HFFc6 (cell line): ENCODE results near the gene ZNF718. TPM values are rescaled to one million over a fixed set of nuclear protein-coding genes. Genes with fewer than 3 reads are reported as not detected.
A peak's percentile ranks its signal among the peaks of the same experiment; 100 is the strongest.
"Not testable (repeated sequence)": the region's sequence is repeated elsewhere in the genome, so short reads cannot be mapped to it uniquely, and the experiment has no call there.

Experiments
- DNase-seq: peaks from one replicate; pipeline ENCODE4 v3.0.0-alpha.2; 2018
- H3K27ac Mint-ChIP-seq: 2 replicates; pipeline ENCODE4 v1.8.0; 2020; ENCODE audit warnings: mild to moderate bottlenecking, mixed read lengths
- H3K27me3 Mint-ChIP-seq: 2 replicates; pipeline ENCODE4 v1.8.0; 2021; ENCODE audit warnings: mild to moderate bottlenecking, moderate library complexity, mixed read lengths; ENCODE audit not compliant: insufficient read depth
- H3K36me3 Mint-ChIP-seq: 2 replicates; pipeline ENCODE4 v1.8.0; 2021; ENCODE audit warnings: low read depth, mixed read lengths
- H3K4me1 Mint-ChIP-seq: 2 replicates; pipeline ENCODE4 v1.8.0; 2020; ENCODE audit warnings: low read depth, mixed read lengths
- H3K4me3 Mint-ChIP-seq: 2 replicates; pipeline ENCODE4 v1.8.0; 2020; ENCODE audit warnings: mild to moderate bottlenecking, moderate library complexity, mixed read lengths
- H3K9me3 Mint-ChIP-seq: 2 replicates; pipeline ENCODE4 v1.8.0; 2020; ENCODE audit warnings: mild to moderate bottlenecking, mixed read lengths
- long read RNA-seq: library from polyadenylated mRNA; unstranded; transcript quantifications from one replicate; pipeline ENCODE4 v2.0.0, GENCODE V29; 2019
- total RNA-seq, 6 experiments: library from RNA; stranded (reverse); fragmentation: NEBNext Ultra II Directional; extraction: Animal tissue kit (Norgen Biotek cat#: 25700); gene quantifications; 2 replicates in 1 of 6; 3 replicates in 5 of 6; pipeline ENCODE4 v1.2.3, GENCODE V29; 2021
- TF ChIP-seq, protein P1 (sequence below): fragments of 200-600 bp; sonication (generic); IDR thresholded peaks from 2 replicates; pipeline ENCODE4 v1.5.0; 2021; ENCODE audit warnings: antibody characterized with exemption, mild to moderate bottlenecking

Gene ZNF718
- total RNA-seq, result 1 to 10 TPM in 2 of 6 experiments, under 1 TPM in 4; 0.53 to 2.1 (median 0.66) TPM
- long read RNA-seq, partial matches to known transcripts, result 0 of 2 reads
- long read RNA-seq, other reads (novel, unspliced or antisense), result 2 of 2 reads

DNA sequence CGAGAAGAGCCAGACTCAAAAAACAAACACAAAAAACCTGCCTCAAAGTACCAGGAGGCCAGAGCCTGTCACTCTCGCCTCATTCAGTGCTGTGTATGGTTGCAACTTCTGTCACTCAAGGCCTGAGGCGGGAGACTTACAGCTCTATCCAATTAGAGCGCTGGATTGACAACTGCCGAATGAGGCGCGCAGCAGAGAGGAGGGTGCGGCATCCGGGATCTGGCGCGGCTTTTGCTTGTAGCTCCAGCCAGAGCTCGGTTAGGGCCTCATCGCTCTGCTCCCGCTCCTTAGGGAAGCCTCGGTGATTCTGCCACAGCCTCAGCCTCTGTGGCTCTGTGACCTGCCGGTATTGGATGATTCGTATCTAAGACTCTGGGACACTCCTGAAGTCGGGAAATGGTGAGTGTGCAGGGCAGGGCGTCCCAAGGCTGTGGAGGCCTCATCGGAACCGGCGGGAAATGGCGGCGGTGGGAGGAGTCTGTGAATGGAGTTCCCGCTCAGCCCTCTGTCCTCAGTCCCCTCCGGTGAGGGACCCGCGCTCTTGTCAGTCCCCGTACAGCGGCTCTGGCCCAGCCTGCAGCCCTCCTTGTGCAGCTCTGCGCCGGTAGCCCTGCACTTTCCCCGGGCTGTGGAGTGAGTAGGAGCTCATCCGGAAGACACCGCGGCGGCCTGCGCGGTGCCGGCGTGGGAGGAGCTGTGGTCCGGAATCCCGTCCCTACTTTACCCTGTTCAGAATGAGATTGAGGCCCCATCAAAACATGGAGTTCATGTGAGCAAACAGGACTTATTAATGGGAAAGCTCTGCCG lies at the start of gene ZNF718:
Gene ZNF718 (plus strand): TSS at position 227 of the 807 bp plus-strand sequence. CDS start 170 bp downstream, at position 397.
- H3K27ac Mint-ChIP-seq, result peak within 1 kb of the TSS; percentile 99
- H3K4me1 Mint-ChIP-seq, result peaks cover 11% of the 10 kb centered on the region; the same call in 1 of the 2 replicates
- peak; percentile 97 for DNase-seq
- H3K4me3 Mint-ChIP-seq, result peak within 1 kb of the TSS; percentile 99
- TF ChIP-seq, protein P1, sequence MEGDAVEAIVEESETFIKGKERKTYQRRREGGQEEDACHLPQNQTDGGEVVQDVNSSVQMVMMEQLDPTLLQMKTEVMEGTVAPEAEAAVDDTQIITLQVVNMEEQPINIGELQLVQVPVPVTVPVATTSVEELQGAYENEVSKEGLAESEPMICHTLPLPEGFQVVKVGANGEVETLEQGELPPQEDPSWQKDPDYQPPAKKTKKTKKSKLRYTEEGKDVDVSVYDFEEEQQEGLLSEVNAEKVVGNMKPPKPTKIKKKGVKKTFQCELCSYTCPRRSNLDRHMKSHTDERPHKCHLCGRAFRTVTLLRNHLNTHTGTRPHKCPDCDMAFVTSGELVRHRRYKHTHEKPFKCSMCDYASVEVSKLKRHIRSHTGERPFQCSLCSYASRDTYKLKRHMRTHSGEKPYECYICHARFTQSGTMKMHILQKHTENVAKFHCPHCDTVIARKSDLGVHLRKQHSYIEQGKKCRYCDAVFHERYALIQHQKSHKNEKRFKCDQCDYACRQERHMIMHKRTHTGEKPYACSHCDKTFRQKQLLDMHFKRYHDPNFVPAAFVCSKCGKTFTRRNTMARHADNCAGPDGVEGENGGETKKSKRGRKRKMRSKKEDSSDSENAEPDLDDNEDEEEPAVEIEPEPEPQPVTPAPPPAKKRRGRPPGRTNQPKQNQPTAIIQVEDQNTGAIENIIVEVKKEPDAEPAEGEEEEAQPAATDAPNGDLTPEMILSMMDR, result no peak
- H3K36me3 Mint-ChIP-seq, result peaks cover 24% of the 10 kb centered on the region
- H3K9me3 Mint-ChIP-seq, result peaks cover 42% of the 10 kb centered on the region
- H3K27me3 Mint-ChIP-seq, result no peaks in the 10 kb centered on the region; the same call in 1 of the 2 replicates

DNA sequence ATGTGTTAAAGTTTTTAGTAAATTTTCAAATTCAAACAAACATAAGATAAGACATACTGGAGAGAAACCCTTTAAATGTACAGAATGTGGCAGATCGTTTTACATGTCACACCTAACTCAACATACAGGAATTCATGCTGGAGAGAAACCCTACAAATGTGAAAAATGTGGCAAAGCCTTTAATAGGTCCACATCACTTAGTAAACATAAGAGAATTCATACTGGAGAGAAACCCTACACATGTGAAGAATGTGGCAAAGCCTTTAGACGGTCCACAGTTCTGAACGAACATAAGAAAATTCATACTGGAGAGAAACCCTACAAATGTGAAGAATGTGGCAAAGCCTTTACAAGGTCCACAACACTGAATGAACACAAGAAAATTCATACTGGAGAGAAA lies 38.4 kb upstream of the ZNF718 start:
- Mint-ChIP-seq H3K4me3 (no peak overlapping the region), H3K36me3 (peaks cover 77% of the 10 kb centered on the region), H3K27ac (no peak overlapping the region), H3K4me1 (no peaks in the 10 kb centered on the region), H3K27me3 (no peaks in the 10 kb centered on the region), H3K9me3 (peaks cover 98% of the 10 kb centered on the region)
- TF ChIP-seq, protein P1, result no peak
- DNase-seq, result no peak

DNA sequence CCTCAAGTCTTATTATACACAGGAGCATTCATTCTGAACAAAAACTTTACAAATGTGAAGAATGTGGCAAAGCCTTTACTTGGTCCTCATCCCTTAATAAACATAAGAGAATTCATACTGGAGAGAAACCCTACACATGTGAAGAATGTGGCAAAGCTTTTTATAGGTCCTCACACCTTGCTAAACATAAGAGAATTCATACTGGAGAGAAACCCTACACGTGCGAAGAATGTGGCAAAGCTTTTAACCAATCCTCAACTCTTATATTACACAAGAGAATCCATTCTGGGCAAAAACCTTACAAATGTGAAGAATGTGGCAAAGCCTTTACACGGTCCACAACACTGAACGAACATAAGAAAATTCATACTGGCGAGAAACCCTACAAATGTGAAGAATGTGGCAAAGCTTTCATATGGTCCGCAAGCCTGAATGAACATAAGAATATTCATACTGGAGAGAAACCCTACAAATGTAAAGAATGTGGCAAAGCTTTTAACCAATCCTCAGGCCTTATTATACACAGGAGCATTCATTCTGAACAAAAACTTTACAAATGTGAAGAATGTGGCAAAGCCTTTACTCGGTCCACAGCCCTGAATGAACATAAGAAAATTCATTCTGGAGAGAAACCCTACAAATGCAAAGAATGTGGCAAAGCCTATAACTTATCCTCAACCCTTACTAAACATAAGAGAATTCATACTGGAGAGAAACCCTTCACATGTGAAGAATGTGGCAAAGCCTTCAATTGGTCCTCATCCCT lies 37.6 kb upstream of the ZNF718 start:
- not testable (repeated sequence) for H3K4me1 Mint-ChIP-seq, DNase-seq, H3K27ac Mint-ChIP-seq, H3K27me3 Mint-ChIP-seq, H3K4me3 Mint-ChIP-seq
- peaks cover 77% of the 10 kb centered on the region for H3K36me3 Mint-ChIP-seq
- peaks cover 98% of the 10 kb centered on the region for H3K9me3 Mint-ChIP-seq

DNA sequence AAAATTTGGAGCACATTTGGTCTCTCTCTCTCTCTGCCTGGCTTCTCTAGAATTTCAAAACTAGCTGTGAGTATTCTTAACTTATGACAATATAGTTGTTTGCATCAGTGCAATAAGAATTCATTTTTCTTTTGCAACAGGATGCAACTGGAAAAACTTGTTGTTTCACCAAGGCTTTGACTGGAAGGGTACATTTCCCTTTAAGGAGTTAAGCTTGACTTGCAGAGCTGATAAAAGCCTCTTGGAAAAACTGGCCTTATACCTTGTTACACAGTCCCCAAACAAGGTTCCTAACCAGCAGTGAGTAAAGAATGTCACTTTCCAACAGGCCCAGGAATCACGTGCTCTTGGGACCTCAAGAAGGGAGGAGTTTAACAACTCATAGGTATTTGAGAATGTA lies 25.9 kb upstream of the ZNF718 start:
- no peaks in the 10 kb centered on the region for H3K4me1 Mint-ChIP-seq
- peaks cover 86% of the 10 kb centered on the region for H3K9me3 Mint-ChIP-seq
- H3K36me3 Mint-ChIP-seq, result peaks cover 33% of the 10 kb centered on the region
- no peak overlapping the region for H3K27ac Mint-ChIP-seq
- H3K27me3 Mint-ChIP-seq, result peaks cover 3% of the 10 kb centered on the region; the same call in 1 of the 2 replicates
- TF ChIP-seq, protein P1, result no peak
- no peak for DNase-seq
- no peak overlapping the region for H3K4me3 Mint-ChIP-seq

GRCh38 chr4:99863-100262 lies 24.4 kb upstream of the ZNF718 start:
- no peak overlapping the region for H3K4me3 Mint-ChIP-seq
- H3K9me3 Mint-ChIP-seq, result peaks cover 77% of the 10 kb centered on the region
- DNase-seq, result no peak
- H3K27me3 Mint-ChIP-seq, result peaks cover 2% of the 10 kb centered on the region; the same call in 1 of the 2 replicates
- no peak overlapping the region for H3K27ac Mint-ChIP-seq
- no peaks in the 10 kb centered on the region for H3K4me1 Mint-ChIP-seq
- peaks cover 22% of the 10 kb centered on the region for H3K36me3 Mint-ChIP-seq
- TF ChIP-seq, protein P1, result no peak
